Astrocyte (in vitro differentiated cells and primary cell): Measurements from ENCODE around the gene HMGN2. TPM values are rescaled to one million over a fixed set of nuclear protein-coding genes. Genes with fewer than 3 reads are reported as not detected.
A peak's percentile ranks its signal among the peaks of the same experiment; 100 is the strongest.

Experiments used
- DNase-seq: peaks from one replicate; pipeline ENCODE4 v3.0.0-alpha.2; 2010; ENCODE audit warnings: low read depth
- FAIRE-seq: peaks from 2 replicates; lab custom pipeline; 2011; peaks lifted over from hg19 to GRCh38; lab: Jason Lieb, UNC
- H2AFZ ChIP-seq: 2 replicates; pipeline ENCODE4 v1.6.0; 2012; ENCODE audit warnings: low read depth, low read length, inconsistent platforms
- H3K27ac ChIP-seq: 2 replicates; pipeline ENCODE4 v1.5.1; 2011; ENCODE audit warnings: low read depth, low read length, inconsistent platforms
- H3K27me3 ChIP-seq: 2 replicates; pipeline ENCODE4 v1.6.0; 2011; ENCODE audit warnings: low read length, inconsistent platforms; ENCODE audit not compliant: insufficient read depth
- H3K36me3 ChIP-seq: 2 replicates; pipeline ENCODE4 v1.5.1; 2011; ENCODE audit warnings: low read length, inconsistent platforms; ENCODE audit not compliant: insufficient read depth
- H3K4me1 ChIP-seq: 2 replicates; pipeline ENCODE4 v1.5.1; 2011; ENCODE audit warnings: low read length, inconsistent platforms; ENCODE audit not compliant: insufficient read depth
- H3K4me2 ChIP-seq: 2 replicates; pipeline ENCODE4 v1.6.0; 2012; ENCODE audit warnings: low read length, inconsistent platforms
- H3K4me3 ChIP-seq: 2 replicates; pipeline ENCODE4 v1.5.1; 2011; ENCODE audit warnings: low read depth, mild to moderate bottlenecking, low read length, inconsistent platforms; ENCODE audit not compliant: insufficient read depth
- H3K79me2 ChIP-seq: 2 replicates; pipeline ENCODE4 v1.6.0; 2012; ENCODE audit warnings: mild to moderate bottlenecking, low read length, inconsistent platforms; ENCODE audit not compliant: insufficient read depth
- H3K9ac ChIP-seq: 2 replicates; pipeline ENCODE4 v1.6.0; 2012; ENCODE audit warnings: mild to moderate bottlenecking, low read length, inconsistent platforms
- H3K9me3 ChIP-seq: 2 replicates; pipeline ENCODE4 v1.5.1; 2012; ENCODE audit warnings: low read depth, mild to moderate bottlenecking, low read length, inconsistent platforms; ENCODE audit not compliant: insufficient read depth
- H4K20me1 ChIP-seq: 2 replicates; pipeline ENCODE4 v1.6.0; 2012; ENCODE audit warnings: low read length, inconsistent platforms; ENCODE audit not compliant: insufficient read depth
- H3K27ac Mint-ChIP-seq: one replicate; pipeline ENCODE4 v1.8.0; 2021; ENCODE audit warnings: mild to moderate bottlenecking, mixed read lengths; ENCODE audit not compliant: unreplicated experiment
- H3K27me3 Mint-ChIP-seq: one replicate; pipeline ENCODE4 v1.8.0; 2021; ENCODE audit warnings: low read depth, mixed read lengths; ENCODE audit not compliant: unreplicated experiment
- H3K36me3 Mint-ChIP-seq: one replicate; pipeline ENCODE4 v1.8.0; 2021; ENCODE audit warnings: low read depth, mixed read lengths; ENCODE audit not compliant: unreplicated experiment
- H3K4me1 Mint-ChIP-seq: one replicate; pipeline ENCODE4 v1.8.0; 2021; ENCODE audit warnings: low read depth, mixed read lengths; ENCODE audit not compliant: unreplicated experiment
- H3K4me3 Mint-ChIP-seq: one replicate; pipeline ENCODE4 v1.8.0; 2021; ENCODE audit warnings: mild to moderate bottlenecking, moderate library complexity, mixed read lengths; ENCODE audit not compliant: unreplicated experiment
- H3K9me3 Mint-ChIP-seq: one replicate; pipeline ENCODE4 v1.8.0; 2021; ENCODE audit warnings: mild to moderate bottlenecking, mixed read lengths; ENCODE audit not compliant: unreplicated experiment
- EZH2 ChIP-seq: IDR thresholded peaks from 2 replicates; pipeline ENCODE4 v1.6.1; 2012; ENCODE audit warnings: mild to moderate bottlenecking, low read length, inconsistent platforms; ENCODE audit not compliant: insufficient read depth
- total RNA-seq: library from RNA; stranded (reverse); gene quantifications from 2 replicates; pipeline ENCODE4 v1.2.1, GENCODE V29; 2021
- TF ChIP-seq, protein P1 (sequence below): IDR thresholded peaks from 2 replicates; pipeline ENCODE4 v1.5.1; 2011; ENCODE audit warnings: low read depth, mild to moderate bottlenecking, inconsistent platforms, low read length, moderate library complexity; ENCODE audit not compliant: insufficient read depth

HMGN2 gene
- total RNA-seq, 1 donor from 2014 or later, result 124 TPM

DNA sequence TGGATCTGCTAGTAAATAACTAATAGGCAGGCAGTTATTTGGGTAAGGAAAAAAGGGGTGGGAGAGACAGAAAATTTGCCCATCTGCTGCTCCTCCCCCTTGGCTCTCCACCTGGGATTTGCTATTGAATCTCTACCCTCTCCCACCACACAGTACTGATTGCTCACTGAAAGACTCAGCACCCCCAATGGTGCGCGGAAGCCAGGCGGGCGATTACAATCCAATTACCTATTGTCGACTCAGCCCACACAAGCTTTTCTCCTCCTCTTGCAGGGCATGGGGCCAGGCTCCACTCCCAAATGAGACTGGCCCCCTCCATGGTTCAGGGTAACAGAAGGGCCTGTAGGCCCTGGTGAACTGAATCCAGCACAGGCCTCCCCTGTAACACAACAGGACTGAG lies 2.7 kb upstream of the HMGN2 start:
- no peak overlapping the region for H3K9ac ChIP-seq
- H3K4me2 ChIP-seq, result no peak overlapping the region
- no peak for FAIRE-seq
- DNase-seq, result no peak
- Mint-ChIP-seq H3K4me3 (peak overlapping the region; percentile 35), H3K4me1 (peaks cover 5% of the 10 kb centered on the region), H3K36me3 (peaks cover 18% of the 10 kb centered on the region), H3K9me3 (no peaks in the 10 kb centered on the region), H3K27me3 (no peaks in the 10 kb centered on the region), H3K27ac (no peak overlapping the region)
- TF ChIP-seq, protein P1, sequence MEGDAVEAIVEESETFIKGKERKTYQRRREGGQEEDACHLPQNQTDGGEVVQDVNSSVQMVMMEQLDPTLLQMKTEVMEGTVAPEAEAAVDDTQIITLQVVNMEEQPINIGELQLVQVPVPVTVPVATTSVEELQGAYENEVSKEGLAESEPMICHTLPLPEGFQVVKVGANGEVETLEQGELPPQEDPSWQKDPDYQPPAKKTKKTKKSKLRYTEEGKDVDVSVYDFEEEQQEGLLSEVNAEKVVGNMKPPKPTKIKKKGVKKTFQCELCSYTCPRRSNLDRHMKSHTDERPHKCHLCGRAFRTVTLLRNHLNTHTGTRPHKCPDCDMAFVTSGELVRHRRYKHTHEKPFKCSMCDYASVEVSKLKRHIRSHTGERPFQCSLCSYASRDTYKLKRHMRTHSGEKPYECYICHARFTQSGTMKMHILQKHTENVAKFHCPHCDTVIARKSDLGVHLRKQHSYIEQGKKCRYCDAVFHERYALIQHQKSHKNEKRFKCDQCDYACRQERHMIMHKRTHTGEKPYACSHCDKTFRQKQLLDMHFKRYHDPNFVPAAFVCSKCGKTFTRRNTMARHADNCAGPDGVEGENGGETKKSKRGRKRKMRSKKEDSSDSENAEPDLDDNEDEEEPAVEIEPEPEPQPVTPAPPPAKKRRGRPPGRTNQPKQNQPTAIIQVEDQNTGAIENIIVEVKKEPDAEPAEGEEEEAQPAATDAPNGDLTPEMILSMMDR, result no peak
- no peak for TF ChIP-seq EZH2
- peaks cover 22% of the 10 kb centered on the region for H3K4me1 ChIP-seq
- H3K27ac ChIP-seq, result no peak overlapping the region
- no peak overlapping the region for H2AFZ ChIP-seq
- peaks cover 17% of the 10 kb centered on the region for H3K79me2 ChIP-seq
- H4K20me1 ChIP-seq, result peaks cover 55% of the 10 kb centered on the region
- peaks cover 43% of the 10 kb centered on the region for H3K36me3 ChIP-seq
- H3K27me3 ChIP-seq, result no peaks in the 10 kb centered on the region
- H3K4me3 ChIP-seq, result no peak overlapping the region
- no peaks in the 10 kb centered on the region for H3K9me3 ChIP-seq

DNA sequence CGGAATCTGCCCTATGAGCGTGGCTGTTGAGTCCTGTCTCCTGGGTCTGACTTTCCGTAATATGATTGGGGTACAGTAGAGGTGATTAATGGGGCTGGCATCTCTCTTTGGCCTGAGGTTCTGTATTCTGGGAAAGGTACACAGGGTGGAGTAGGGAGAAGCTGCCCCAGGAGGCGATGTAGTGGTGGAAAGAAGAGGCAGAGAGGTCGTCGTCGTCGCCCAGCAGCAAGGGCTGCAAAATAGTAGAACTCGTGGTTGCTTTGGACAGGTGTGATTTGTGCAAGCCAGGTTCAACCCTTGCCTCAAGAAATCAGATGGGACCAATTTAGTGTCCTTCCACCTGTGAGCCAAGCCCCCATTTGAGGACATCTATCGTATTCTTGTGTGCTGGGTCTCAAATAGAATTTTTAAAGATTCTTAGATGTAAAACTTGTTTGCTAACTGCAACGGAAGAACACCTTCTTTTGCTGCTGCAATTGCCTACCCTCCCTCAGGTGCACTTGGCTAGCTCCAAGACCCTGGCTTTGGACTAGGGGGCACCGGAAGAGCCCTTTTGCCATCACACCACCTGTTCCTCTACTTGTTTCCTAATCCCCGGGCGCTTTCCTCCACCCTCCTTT lies 1.3 kb upstream of the HMGN2 start:
- Histone ChIP-seq H3K4me2 (peak overlapping the region; percentile 97), H3K9me3 (no peaks in the 10 kb centered on the region), H3K27me3 (no peaks in the 10 kb centered on the region), H3K79me2 (peaks cover 20% of the 10 kb centered on the region), H2AFZ (no peak overlapping the region), H4K20me1 (peaks cover 61% of the 10 kb centered on the region), H3K4me1 (peaks cover 22% of the 10 kb centered on the region), H3K27ac (no peak overlapping the region), H3K9ac (no peak overlapping the region), H3K4me3 (peak overlapping the region; percentile 60), H3K36me3 (peaks cover 35% of the 10 kb centered on the region)
- Mint-ChIP-seq H3K36me3 (peaks cover 9% of the 10 kb centered on the region), H3K27me3 (no peaks in the 10 kb centered on the region), H3K9me3 (no peaks in the 10 kb centered on the region), H3K27ac (no peak overlapping the region), H3K4me1 (peaks cover 7% of the 10 kb centered on the region), H3K4me3 (peak overlapping the region; percentile 87)
- TF ChIP-seq, protein P1, result no peak
- no peak for TF ChIP-seq EZH2
- FAIRE-seq (no peak), DNase-seq (no peak)
